ENCODE data around the gene TRAPPC1.
"Not testable (repeated sequence)": the region's sequence is repeated elsewhere in the genome, so short reads cannot be mapped to it uniquely, and the experiment has no call there.

The TRAPPC1 gene

GRCh38 chr17:7931709-7932482 is at the start of gene TRAPPC1, which contains the start of gene CNTROB:
Gene TRAPPC1, minus strand, starts transcription at chr17:7931946. Its CDS starts 117 bp downstream, at chr17:7931829.
Gene CNTROB, plus strand, starts transcription at chr17:7932206. Its CDS starts 874 bp downstream, at chr17:7933080.
- DNase-seq, result peak; percentile 100

DNA sequence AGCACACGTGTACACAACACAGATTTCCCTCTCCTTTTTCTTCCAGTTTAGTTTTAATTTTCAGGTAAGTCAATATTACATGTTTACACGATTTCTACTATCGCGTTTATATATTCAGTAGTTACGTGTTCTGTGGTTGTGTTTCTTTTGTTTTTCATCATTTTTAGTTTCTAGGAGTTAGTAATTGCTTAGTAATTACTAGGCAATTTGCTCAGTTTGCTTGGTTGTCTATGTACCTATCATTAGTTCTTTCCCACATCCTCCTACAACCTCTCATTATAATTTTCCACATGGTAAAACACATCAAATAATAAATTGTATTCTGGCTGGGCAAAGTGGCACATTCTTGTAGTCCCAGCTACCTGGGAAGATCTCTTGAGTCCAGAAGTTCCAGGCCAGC is 46.1 kb upstream of the TRAPPC1 start:
- no peak for DNase-seq

DNA sequence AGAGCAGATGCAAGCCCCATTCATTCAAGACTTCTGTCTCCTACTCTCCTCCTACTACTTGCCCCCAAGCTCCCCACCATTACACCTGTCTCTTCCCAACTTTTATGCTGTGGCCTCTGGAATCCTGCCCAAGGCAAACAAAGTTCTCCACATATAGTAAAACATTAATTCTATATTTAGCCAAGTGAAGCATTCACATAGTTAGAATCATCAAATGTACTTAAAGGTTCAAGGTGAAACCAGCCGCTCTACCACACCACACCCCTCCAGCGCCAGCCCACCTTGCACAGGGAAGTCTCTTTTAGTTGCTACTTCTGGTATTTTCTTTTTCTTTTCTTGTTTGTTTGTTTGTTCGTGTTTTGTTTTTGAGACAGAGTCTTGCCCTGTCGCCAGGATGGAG is 45.3 kb upstream of the TRAPPC1 start:
- no peak for DNase-seq

- no peak for DNase-seq
Measured at GRCh38 chr17:7974638-7975131, 42.9 kb upstream of the TRAPPC1 start.

- peak; percentile 22 for DNase-seq
Measured at GRCh38 chr17:7972131-7972785, 40.5 kb upstream of the TRAPPC1 start.

DNA sequence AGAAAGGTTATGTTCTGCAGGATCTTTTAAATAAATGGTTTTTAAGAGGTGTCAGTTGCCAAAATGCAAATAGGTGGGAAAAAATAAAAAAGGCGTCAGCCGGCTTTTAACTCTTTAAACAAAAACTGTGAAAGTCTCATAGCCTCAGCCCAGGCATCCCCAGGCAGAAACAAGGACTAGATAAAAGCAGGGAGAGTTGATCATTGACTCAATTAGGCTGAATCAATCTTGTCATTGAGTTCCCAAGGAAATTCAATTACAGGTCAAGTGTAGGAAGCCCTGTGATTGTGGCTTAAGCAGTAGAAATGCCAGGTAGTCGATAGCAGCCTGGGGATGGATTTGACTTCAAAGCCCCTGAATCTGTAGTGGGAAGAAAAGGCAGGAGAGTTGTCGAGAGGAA is 39.9 kb upstream of the TRAPPC1 start:
- DNase-seq, result no peak

DNA sequence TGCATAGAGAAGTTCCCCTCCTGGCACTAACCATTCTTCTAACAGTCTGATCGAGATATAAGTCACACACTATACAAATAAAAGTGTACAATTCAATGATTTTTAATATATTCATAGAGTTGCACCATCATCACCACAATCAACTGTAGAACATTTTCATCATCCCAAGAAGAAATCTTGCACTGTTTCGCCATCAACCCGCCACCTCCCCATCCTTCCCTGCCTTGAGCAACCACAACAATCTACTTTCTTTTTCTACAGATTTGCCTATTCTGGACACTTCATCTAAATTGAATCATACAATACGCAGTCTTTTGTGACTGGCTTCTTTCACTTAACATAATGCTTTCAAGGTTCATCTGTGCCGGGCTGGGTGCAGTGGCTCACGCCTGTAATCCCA is 37.7 kb upstream of the TRAPPC1 start:
- DNase-seq, result no peak

- no peak for DNase-seq
Measured at GRCh38 chr17:7967751-7968150, 36.0 kb upstream of the TRAPPC1 start.

GRCh38 chr17:7961421-7961820 is 29.7 kb upstream of the TRAPPC1 start:
- DNase-seq, result no peak

DNA sequence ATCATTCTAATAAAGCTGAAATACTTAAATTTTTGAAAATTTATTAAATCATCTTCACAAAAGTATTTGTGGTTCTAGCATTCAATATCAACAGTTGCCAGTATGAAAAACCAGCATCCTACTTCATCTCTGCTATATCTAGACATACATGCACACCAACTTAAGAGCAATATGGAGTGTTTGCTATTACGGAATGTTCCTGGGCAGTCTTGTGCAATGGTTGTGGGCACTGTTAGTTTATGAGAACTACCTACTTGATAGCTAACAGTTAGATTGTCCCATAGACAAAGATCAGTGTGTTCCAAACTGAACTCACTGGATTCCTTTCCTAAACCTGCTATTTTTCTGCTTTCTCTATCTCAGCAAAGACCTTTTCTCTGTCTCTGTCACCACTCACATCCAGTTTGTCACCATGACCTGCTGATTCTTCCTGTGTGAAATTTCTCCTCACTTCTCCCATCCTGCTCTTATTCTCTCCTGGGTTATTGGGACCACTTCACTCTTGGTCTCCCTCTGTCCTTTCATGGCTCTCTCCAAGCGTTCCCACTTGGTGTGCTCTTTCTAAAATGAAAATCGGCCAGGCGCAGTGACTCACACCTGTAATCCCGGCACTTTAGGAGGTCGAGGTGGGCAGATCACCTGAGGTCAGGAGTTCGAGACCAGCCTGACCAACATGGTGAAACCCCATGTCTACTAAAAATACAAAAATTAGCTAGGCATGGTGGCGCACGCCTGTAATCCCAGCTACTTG is 27.9 kb upstream of the TRAPPC1 start:
- no peak for DNase-seq

DNA sequence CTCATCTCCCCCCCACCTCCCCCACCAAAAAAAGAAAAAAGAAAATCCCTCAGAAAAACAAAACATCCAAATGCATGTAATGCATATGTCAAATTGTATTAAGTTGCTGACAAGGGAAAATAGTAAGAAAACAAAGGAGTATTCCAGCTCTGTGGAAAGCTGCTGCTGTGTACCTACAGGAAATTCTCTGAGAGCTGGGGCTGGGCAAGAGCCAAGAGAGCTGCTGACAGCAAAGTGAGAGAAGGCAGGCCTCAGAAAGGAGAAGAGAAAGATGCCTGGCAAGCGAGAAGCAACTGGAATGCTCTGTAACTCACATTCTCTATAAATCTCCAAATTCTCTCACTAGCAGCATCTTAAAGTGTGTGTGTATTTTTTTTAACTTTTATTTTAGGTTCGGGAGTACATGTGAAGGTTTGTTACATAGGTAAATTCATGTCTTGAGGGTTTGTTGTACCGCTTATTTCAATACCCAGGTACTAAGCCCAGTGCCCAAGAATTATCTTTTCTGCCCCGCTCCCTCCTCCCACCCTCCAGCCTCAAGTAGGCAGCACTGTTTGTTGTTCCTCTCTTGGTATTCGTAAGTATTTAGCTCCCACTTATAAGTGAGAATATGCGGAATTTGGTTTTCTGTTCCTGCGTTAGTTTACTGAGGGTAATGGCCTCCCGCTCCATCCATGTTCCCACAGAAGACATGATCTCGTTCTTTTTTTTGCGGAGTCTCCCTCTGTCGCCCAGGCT is 24.7 kb upstream of the TRAPPC1 start:
- no peak for DNase-seq

GRCh38 chr17:7955414-7956227 is 23.9 kb upstream of the TRAPPC1 start:
- no peak for DNase-seq

DNA sequence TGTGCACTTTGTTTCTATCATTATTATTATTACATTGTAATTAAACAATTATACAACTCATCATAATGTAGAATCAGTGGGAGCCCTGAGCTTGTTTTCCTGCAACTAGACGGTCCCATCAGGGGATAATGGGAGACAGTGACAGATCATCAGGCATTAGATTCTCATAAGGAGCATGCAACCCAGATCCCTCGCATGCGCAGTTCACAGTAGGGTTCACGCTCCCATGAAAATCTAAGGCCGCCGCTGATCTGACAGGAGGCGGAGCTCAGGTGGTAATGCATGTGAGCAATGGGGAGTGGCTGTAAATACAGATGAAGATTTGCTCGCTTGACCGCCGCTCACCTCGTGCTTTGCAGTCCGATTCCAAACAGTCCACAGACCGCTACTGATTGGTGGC is 21.5 kb upstream of the TRAPPC1 start:
- not testable (repeated sequence) for DNase-seq

GRCh38 chr17:7951143-7951792 is 19.5 kb upstream of the TRAPPC1 start:
- peak; percentile 23 for DNase-seq

DNA sequence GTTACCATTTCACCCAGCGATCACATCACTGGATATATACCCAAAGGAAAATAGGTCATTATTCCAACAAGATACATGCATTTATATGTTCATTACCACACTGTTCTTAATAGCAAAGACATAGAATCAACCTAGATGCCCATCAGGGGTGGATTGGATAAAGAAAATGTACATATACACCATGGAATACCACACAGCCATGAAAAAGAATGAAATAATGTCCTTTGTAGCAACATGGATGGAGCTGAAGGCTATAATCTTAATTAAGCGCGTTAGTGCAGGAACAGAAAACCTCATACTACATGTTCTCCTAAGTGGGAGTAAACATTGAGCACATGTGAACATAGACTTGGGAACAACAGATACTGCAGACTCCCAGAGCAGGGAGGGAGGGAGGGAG is 18.8 kb upstream of the TRAPPC1 start:
- DNase-seq, result no peak

GRCh38 chr17:7947651-7948050 is 15.9 kb upstream of the TRAPPC1 start:
- no peak for DNase-seq

DNA sequence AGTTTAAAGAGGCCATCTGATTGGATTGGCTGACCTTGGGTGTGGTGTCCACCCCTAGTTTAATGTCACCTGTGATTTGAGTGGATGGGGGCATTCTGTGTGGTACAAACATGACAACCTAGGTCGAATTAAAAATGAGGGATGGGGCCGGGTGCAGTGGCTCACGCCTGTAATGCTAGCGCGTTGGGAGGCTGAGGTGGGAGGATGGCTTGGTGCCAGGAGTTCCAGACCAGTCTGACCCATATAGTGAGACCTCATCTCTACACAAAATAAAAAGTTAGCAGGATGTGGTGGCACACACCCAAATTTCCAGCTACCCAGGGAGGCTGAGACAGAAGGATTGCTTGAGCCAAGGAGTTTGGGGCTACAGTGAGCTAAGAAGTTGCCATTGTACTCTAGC is 14.7 kb upstream of the TRAPPC1 start:
- no peak for DNase-seq

- DNase-seq, result no peak
Measured at GRCh38 chr17:7945651-7946050, 13.9 kb upstream of the TRAPPC1 start.

GRCh38 chr17:7944326-7944725 is 12.6 kb upstream of the TRAPPC1 start:
- no peak for DNase-seq

- no peak for DNase-seq
Measured at GRCh38 chr17:7943291-7943690, 11.5 kb upstream of the TRAPPC1 start.

GRCh38 chr17:7940743-7941142 is 9.0 kb upstream of the TRAPPC1 start:
- no peak for DNase-seq
